H1 (cell line): ENCODE results near the gene ATP6V1C2. TPM values are rescaled to one million over a fixed set of nuclear protein-coding genes. Genes with fewer than 3 reads are reported as not detected.
A peak's percentile ranks its signal among the peaks of the same experiment; 100 is the strongest.

ENCODE experiments used
- CTCF ChIA-PET: fragments of 300-600 bp; sonication (Branson Sonifier 250); formaldehyde crosslinking; loops from one replicate; lab custom pipeline; 2021; ENCODE audit not compliant: partially characterized antibody; lab: Charles Lee
- POLR2A ChIA-PET: fragments of 300-600 bp; sonication (Branson Sonifier 250); formaldehyde crosslinking; loops from one replicate; lab custom pipeline; 2021; ENCODE audit warnings: inconsistent platforms; ENCODE audit not compliant: partially characterized antibody; lab: Charles Lee
- DNase-seq, 2 experiments: peaks; one replicate each; pipeline versions ENCODE4 v3.0.0 to v3.0.0-alpha.2; 2010 to 2022; ENCODE audit warnings: low spot score in 2 of 2, low read depth in 1 of 2, mixed read lengths in 1 of 2
- FAIRE-seq: peaks from 2 replicates; lab custom pipeline; 2011; peaks lifted over from hg19 to GRCh38; lab: Jason Lieb, UNC
- H2AFZ ChIP-seq: 2 replicates; pipeline ENCODE4 v1.8.1; 2012; ENCODE audit warnings: low read length, inconsistent platforms
- H2AK5ac ChIP-seq: 2 replicates; pipeline ENCODE4 v1.6.1; 2013; ENCODE audit warnings: low read depth, low read length
- H2BK120ac ChIP-seq: replicated peaks from 2 replicates; pipeline ENCODE3; 2013; ENCODE audit warnings: low read depth, low read length, inconsistent platforms
- H2BK12ac ChIP-seq: 2 replicates; pipeline ENCODE4 v1.6.1; 2013; ENCODE audit warnings: low read depth, low read length
- H2BK15ac ChIP-seq: 2 replicates; pipeline ENCODE4 v1.6.1; 2013; ENCODE audit warnings: low read length
- H2BK20ac ChIP-seq: 2 replicates; pipeline ENCODE4 v1.6.1; 2013; ENCODE audit warnings: low read length
- H2BK5ac ChIP-seq: 2 replicates; pipeline ENCODE4 v1.6.1; 2013; ENCODE audit warnings: low read depth, low read length
- H3K14ac ChIP-seq: 2 replicates; pipeline ENCODE4 v1.6.1; 2013; ENCODE audit warnings: inconsistent platforms; ENCODE audit not compliant: insufficient read length
- H3K18ac ChIP-seq: 2 replicates; pipeline ENCODE4 v1.6.1; 2013; ENCODE audit warnings: low read length; ENCODE audit errors: extremely low read depth
- H3K23ac ChIP-seq: 2 replicates; pipeline ENCODE4 v1.6.1; 2013; ENCODE audit warnings: inconsistent platforms; ENCODE audit not compliant: insufficient read length
- H3K23me2 ChIP-seq: 2 replicates; pipeline ENCODE4 v1.6.1; 2013; ENCODE audit warnings: low read depth, low read length
- H3K27ac ChIP-seq: 2 replicates; pipeline ENCODE4 v1.6.1; 2011; ENCODE audit warnings: low read depth, low read length, inconsistent platforms
- H3K27me3 ChIP-seq, 4 experiments: replicated peaks in 1 of 4; 1 replicate in 1 of 4; 2 replicates in 3 of 4; pipeline versions ENCODE4 v1.6.1 to v1.8.1; 2011 to 2013; ENCODE audit warnings: low read length in 3 of 4, mild to moderate bottlenecking in 3 of 4, inconsistent platforms in 2 of 4, mixed read lengths in 2 of 4, moderate library complexity in 1 of 4; ENCODE audit not compliant: control insufficient read depth in 3 of 4, insufficient read depth in 3 of 4; ENCODE audit errors: extremely low read depth in 1 of 4
- H3K36me3 ChIP-seq, 4 experiments: 2 replicates each; pipeline versions ENCODE4 v1.6.1 to v1.8.1; 2011 to 2013; ENCODE audit warnings: mild to moderate bottlenecking in 4 of 4, low read length in 3 of 4, moderate library complexity in 2 of 4, control low read depth in 1 of 4, inconsistent platforms in 1 of 4; ENCODE audit not compliant: insufficient read depth in 4 of 4, control insufficient read depth in 2 of 4
- H3K4ac ChIP-seq: replicated peaks from 2 replicates; pipeline ENCODE3; 2013; ENCODE audit warnings: low read length, low read depth, mixed read lengths, inconsistent platforms; ENCODE audit not compliant: insufficient read length
- H3K4me1 ChIP-seq, 4 experiments: replicated peaks in 1 of 4; 1 replicate in 1 of 4; 2 replicates in 3 of 4; pipeline versions ENCODE4 v1.6.1 to v1.8.1; 2011 to 2013; ENCODE audit warnings: low read length in 3 of 4, inconsistent platforms in 2 of 4, mixed read lengths in 1 of 4; ENCODE audit not compliant: insufficient read depth in 4 of 4, control insufficient read depth in 3 of 4
- H3K4me2 ChIP-seq, 2 experiments: 2 replicates each; pipeline versions ENCODE4 v1.6.1 to v1.8.1; 2011 to 2013; ENCODE audit warnings: low read depth in 2 of 2, low read length in 2 of 2, control low read depth in 1 of 2, inconsistent platforms in 1 of 2, mild to moderate bottlenecking in 1 of 2; ENCODE audit not compliant: insufficient read depth in 1 of 2
- H3K4me3 ChIP-seq, 4 experiments: fragments of 200-600, 300-600 bp in 1 of 4; sonication (generic), shearing (Covaris generic), sonication (Bioruptor Twin) in 1 of 4; 2 replicates each; pipeline versions ENCODE4 v1.5.1 to v1.8.1; 2011 to 2016; ENCODE audit warnings: low read length in 4 of 4, low read depth in 3 of 4, control low read depth in 2 of 4, inconsistent platforms in 2 of 4, mild to moderate bottlenecking in 2 of 4, mixed read lengths in 1 of 4, moderate library complexity in 1 of 4; ENCODE audit not compliant: insufficient read depth in 2 of 4; ENCODE audit errors: extremely low read depth in 1 of 4
- H3K56ac ChIP-seq: replicated peaks from 2 replicates; pipeline ENCODE3; 2013; ENCODE audit warnings: low read depth, mild to moderate bottlenecking, mixed read lengths, low read length, inconsistent platforms; ENCODE audit not compliant: insufficient read length
- H3K79me1 ChIP-seq: 2 replicates; pipeline ENCODE4 v1.6.1; 2013; ENCODE audit warnings: low read depth, low read length, control low read depth
- H3K79me2 ChIP-seq, 2 experiments: 2 replicates each; pipeline versions ENCODE4 v1.6.1 to v1.8.1; 2012 to 2013; ENCODE audit warnings: low read length in 2 of 2, mild to moderate bottlenecking in 2 of 2, inconsistent platforms in 1 of 2; ENCODE audit not compliant: insufficient read depth in 2 of 2, control insufficient read depth in 1 of 2
- H3K9ac ChIP-seq, 4 experiments: replicated peaks in 1 of 4; 1 replicate in 1 of 4; 2 replicates in 3 of 4; pipeline versions ENCODE4 v1.6.1 to v1.8.1; 2011 to 2013; ENCODE audit warnings: low read depth in 3 of 4, low read length in 3 of 4, control low read depth in 2 of 4, mild to moderate bottlenecking in 2 of 4, moderate library complexity in 2 of 4, inconsistent platforms in 1 of 4; ENCODE audit errors: extremely low read depth in 1 of 4
- H3K9me3 ChIP-seq, 2 experiments: 2 replicates each; pipeline versions ENCODE4 v1.6.1 to v1.8.1; 2012 to 2013; ENCODE audit warnings: mild to moderate bottlenecking in 2 of 2, moderate library complexity in 2 of 2, control low read depth in 1 of 2, inconsistent platforms in 1 of 2, low read depth in 1 of 2, low read length in 1 of 2, mixed read lengths in 1 of 2; ENCODE audit not compliant: insufficient read depth in 2 of 2
- H4K20me1 ChIP-seq, 2 experiments: replicated peaks in 1 of 2; 2 replicates each; pipeline versions ENCODE3 to v1.8.1; 2011 to 2013; ENCODE audit warnings: inconsistent platforms in 2 of 2, low read length in 2 of 2, mild to moderate bottlenecking in 1 of 2; ENCODE audit not compliant: insufficient read depth in 2 of 2, control insufficient read depth in 1 of 2
- H4K5ac ChIP-seq: 2 replicates; pipeline ENCODE4 v1.6.1; 2013; ENCODE audit warnings: low read length, low read depth, mixed read lengths, inconsistent platforms; ENCODE audit not compliant: insufficient read length
- H4K8ac ChIP-seq: 2 replicates; pipeline ENCODE4 v1.8.0; 2013; ENCODE audit warnings: mild to moderate bottlenecking, moderate library complexity, low read length, inconsistent platforms; ENCODE audit not compliant: insufficient read depth; ENCODE audit errors: extremely low read depth
- H4K91ac ChIP-seq: replicated peaks from 2 replicates; pipeline ENCODE3; 2013; ENCODE audit warnings: low read length, mixed read lengths, inconsistent platforms; ENCODE audit not compliant: insufficient read length
- EZH2 ChIP-seq: fragments of 200-600 bp; sonication (generic); IDR thresholded peaks from 2 replicates; pipeline ENCODE4 v1.7.1; 2012; ENCODE audit warnings: low read depth, mild to moderate bottlenecking, moderate library complexity, low read length, inconsistent platforms; ENCODE audit not compliant: severe bottlenecking
- GABPA ChIP-seq: IDR thresholded peaks from 2 replicates; pipeline ENCODE4 v1.6.1; 2011; ENCODE audit warnings: mild to moderate bottlenecking, low read length, moderate library complexity, borderline replicate concordance; ENCODE audit not compliant: insufficient read depth
- HDAC2 ChIP-seq, 2 experiments: fragments of 300-600 bp in 1 of 2; sonication (generic) in 1 of 2; IDR thresholded peaks; 2 replicates each; pipeline ENCODE4 v1.6.1; 2011 to 2012; ENCODE audit warnings: low read depth in 2 of 2, low read length in 2 of 2, mild to moderate bottlenecking in 2 of 2, moderate library complexity in 2 of 2, borderline replicate concordance in 1 of 2, inconsistent platforms in 1 of 2
- NANOG ChIP-seq: IDR thresholded peaks from 2 replicates; pipeline ENCODE4 v1.6.1; 2011; ENCODE audit warnings: low read length, low read depth, mild to moderate bottlenecking, inconsistent platforms; ENCODE audit not compliant: insufficient read depth, poor library complexity, severe bottlenecking
- POU5F1 ChIP-seq: IDR thresholded peaks from 2 replicates; pipeline ENCODE4 v1.6.1; 2011; ENCODE audit warnings: low read depth, mild to moderate bottlenecking, low read length, moderate library complexity
- RFX5 ChIP-seq: IDR thresholded peaks from 2 replicates; pipeline ENCODE4 v1.6.1; 2011; ENCODE audit warnings: low read depth, low read length, improper control_type of control experiment, borderline replicate concordance
- RXRA ChIP-seq: IDR thresholded peaks from 2 replicates; pipeline ENCODE4 v1.6.1; 2011; ENCODE audit warnings: low read depth, mild to moderate bottlenecking, low read length, moderate library complexity; ENCODE audit not compliant: insufficient read depth
- SAP30 ChIP-seq: fragments of 300-600 bp; sonication (generic); IDR thresholded peaks from 2 replicates; pipeline ENCODE4 v1.7.1; 2012; ENCODE audit warnings: low read length, moderate library complexity, mild to moderate bottlenecking, inconsistent platforms; ENCODE audit not compliant: insufficient read depth, insufficient replicate concordance
- SP4 ChIP-seq: IDR thresholded peaks from 2 replicates; pipeline ENCODE4 v1.6.1; 2012; ENCODE audit warnings: low read length, inconsistent platforms
- TBP ChIP-seq: IDR thresholded peaks from 2 replicates; pipeline ENCODE4 v1.6.1; 2011; ENCODE audit warnings: low read depth, low read length, improper control_type of control experiment
- WGBS, 2 experiments: shearing (Covaris generic) in 1 of 2; methylation state at CpG; one replicate each; pipeline versions ENCODE4 v1.1.6 to v1.1.7; 2013 to 2015; ENCODE audit warnings: low lambda C conversion rate in 2 of 2, mixed read lengths in 2 of 2, inconsistent platforms in 1 of 2, low coverage in 1 of 2, missing lambda C conversion rate in 1 of 2; ENCODE audit not compliant: insufficient replicate concordance in 2 of 2, insufficient coverage in 1 of 2, insufficient read length in 1 of 2; ENCODE audit errors: extremely low coverage in 1 of 2, missing lambda C conversion rate in 1 of 2; 5-methylcytosine and 5-hydroxymethylcytosine counted together
- polyA plus RNA-seq, 7 experiments: library from polyadenylated mRNA; depleted of rRNA in 3 of 7; stranded (reverse) in 5 of 7; unstranded in 2 of 7; fragments of >200 nt in 5 of 7; fragments of 200-250 nt in 2 of 7; gene quantifications; 1 replicate in 5 of 7; 2 replicates in 1 of 7; 4 replicates in 1 of 7; pipeline versions ENCODE4 v1.2.1 to v1.2.3, GENCODE V29; 2011 to 2013; ENCODE audit warnings: missing spikeins in 2 of 7, mixed read lengths in 2 of 7
- total RNA-seq: library from RNA; stranded (reverse); fragmentation: NEBNext Ultra II Directional; extraction: Animal tissue kit (Norgen Biotek cat#: 25700); gene quantifications from 2 replicates; pipeline ENCODE4 v1.2.1, GENCODE V29; 2021

Gene ATP6V1C2
- total and polyA plus RNA-seq, 2 of the 8 experiments (the other 6 are each of a cell fraction or from before 2014, with no cell fraction given), result 0.29 to 0.74 TPM

DNA sequence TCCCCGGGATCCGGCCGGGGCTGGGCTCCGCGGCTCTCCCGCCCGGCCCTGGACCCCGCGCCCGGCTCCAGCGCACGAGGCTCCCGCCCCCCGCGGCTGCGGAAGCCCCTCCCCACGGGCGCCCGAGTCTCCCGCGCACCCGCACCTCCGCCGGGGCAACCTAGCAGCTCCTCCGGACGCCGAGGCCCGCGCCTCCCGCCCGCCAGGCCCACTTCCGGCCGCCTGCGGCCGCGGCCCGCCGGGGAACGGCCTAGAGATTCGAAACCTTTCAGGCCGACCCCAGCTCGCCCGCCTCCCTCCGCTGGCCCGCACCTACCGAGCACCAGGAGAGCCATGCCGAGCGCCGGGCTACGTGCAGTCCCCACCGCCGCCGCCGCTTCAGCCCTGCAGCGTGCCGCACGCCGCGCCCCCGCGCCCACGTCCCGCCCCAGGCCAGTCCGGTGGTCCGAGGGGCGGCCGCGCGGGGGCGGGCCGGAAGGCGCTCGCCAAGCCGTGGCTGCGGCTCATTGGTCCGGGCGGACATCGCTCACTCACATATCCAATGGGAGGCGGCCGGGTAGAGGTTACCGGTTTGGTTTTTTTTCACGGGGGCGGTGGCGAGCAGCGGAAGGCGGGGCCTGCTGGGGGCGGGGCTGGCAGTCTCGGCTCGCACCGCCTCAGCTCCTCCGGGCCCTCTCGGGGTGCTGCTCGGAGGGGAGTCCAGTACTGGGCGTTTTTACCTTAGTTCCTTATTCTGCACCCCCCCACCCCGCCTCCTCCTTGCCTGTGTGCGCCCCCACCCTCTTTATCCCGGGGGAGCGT, 91.1 kb downstream of the ATP6V1C2 start, which contains the start of gene PDIA6:
TSS of gene PDIA6 (minus strand) at position 424 of the 801 bp plus-strand sequence. CDS start at position 335, 89 bp downstream.
- Histone ChIP-seq H3K9ac (peak within 1 kb of the TSS; percentile 42 to 98 (median 88)), H2BK5ac (peak within 1 kb of the TSS; percentile 30; the same call in 1 of the 2 replicates), H2BK20ac (no peak within 1 kb of the TSS), H3K4me1 (peaks cover 0 to 15% (median 4%) of the 10 kb centered on the region in 4 experiments; a peak in 6 of 7 replicates), H4K5ac (no peak within 1 kb of the TSS), H3K9me3 (no peaks in the 10 kb centered on the region), H2BK15ac (peak within 1 kb of the TSS; percentile 97; the same call in 1 of the 2 replicates), H3K18ac (peak within 1 kb of the TSS; percentile 60), H3K4me2 (peak within 1 kb of the TSS; percentile 82 to 100), H3K4me3 (peak within 1 kb of the TSS; percentile 56 to 87 (median 69)), H3K27ac (peak within 1 kb of the TSS; percentile 82; the same call in 1 of the 2 replicates), H3K79me1 (peaks cover 7% of the 10 kb centered on the region; the same call in 1 of the 2 replicates), H4K8ac (peak within 1 kb of the TSS; percentile 95), H2BK12ac (no peak within 1 kb of the TSS), H4K20me1 (peaks cover 14 to 15% of the 10 kb centered on the region in 2 experiments), H3K56ac (peak within 1 kb of the TSS; percentile 55), H3K27me3 (no peaks in the 10 kb centered on the region; a peak in 2 of 7 replicates), H2AK5ac (0 out of 2 replicates have a peak within 1 kb of the TSS, but pooled peaks have one; percentile 90), H3K23ac (no peak within 1 kb of the TSS), H3K79me2 (peaks cover 41 to 46% of the 10 kb centered on the region in 2 experiments), H3K4ac (peak within 1 kb of the TSS; percentile 12), H3K36me3 (peaks cover 0 to 9% (median 0%) of the 10 kb centered on the region in 4 experiments; a peak in 1 of 8 replicates), H2BK120ac (no peak within 1 kb of the TSS), H3K14ac (no peak within 1 kb of the TSS), H4K91ac (no peak within 1 kb of the TSS), H2AFZ (no peak within 1 kb of the TSS), H3K23me2 (peaks cover 8% of the 10 kb centered on the region; the same call in 1 of the 2 replicates)
- DNase-seq, result peak; percentile 82 to 99
- FAIRE-seq, result no peak
- ChIA-PET CTCF (interaction anchor here (1.0 to 9.5 kb wide), 4 partner anchors 10 to 61 kb away, joined by 3 to 112 read pairs (median 4); no protein-coding TSS in a partner anchor), POLR2A (interaction anchor here (0.8 to 1.5 kb wide), 7 partner anchors 8 to 74 kb away, joined by 3 to 5 read pairs (median 4); no protein-coding TSS in a partner anchor)
- 3% methylated on average over 20 of the region's 98 CpGs; no CpG with 5 or more reads in 1 of the 2 experiments for WGBS, 2 experiments
- TF ChIP-seq EZH2 (no peak), SAP30 (no peak), HDAC2 (IDR thresholded peaks at IDR 0.05; ENCODE audit: borderline replicate concordance in 1 of 2, low read depth in 2 of 2, low read length in 2 of 2) (no peak), GABPA (no peak), POU5F1 (no peak), TBP (no peak), RXRA (no peak), NANOG (no peak), RFX5 (no peak), SP4 (no peak)
